ENCODE measurements around the gene TMPRSS9.

DNA sequence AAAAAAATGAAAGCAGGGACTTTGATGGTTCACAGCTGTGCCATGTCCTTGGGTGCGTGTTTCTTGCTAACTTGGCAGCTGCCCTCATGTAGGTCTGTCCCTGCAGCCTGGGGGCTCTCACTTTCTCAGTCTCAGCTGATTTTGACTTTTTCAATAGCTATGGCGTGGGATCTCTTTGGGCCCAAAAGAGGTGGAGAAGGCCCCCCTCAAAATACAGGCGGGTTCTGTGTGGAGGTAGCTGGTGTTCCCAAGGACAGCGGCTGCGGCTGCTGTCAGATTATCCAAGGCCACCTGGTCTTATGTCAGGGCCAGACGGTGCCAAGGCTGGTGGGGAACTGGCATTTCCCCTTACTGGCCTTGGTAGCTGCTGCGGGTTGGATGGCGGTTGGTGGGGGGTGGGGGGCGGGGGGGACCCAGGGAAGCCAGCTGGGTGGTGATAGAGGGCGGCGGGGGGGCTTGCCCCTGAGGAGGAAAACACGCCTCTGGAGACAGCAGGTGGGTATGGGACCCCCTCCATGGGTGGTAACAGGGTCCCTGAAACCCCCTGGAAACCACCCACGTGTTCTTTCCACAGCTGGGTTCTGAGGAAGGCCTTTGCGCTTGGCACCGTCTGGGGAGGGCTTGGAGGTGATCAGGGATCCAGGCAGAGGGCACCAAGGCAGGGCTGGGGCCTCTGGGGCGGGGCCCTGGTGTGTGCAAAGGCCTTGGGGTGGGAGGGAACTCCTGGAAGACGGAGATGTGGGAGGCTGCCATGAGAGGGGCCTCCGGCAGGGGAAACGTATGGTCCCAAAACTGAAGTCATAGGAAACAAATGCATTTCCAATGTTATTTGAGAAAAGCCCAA, 63.2 kb downstream of the TMPRSS9 start:
- TF ChIP-seq, protein P1, sequence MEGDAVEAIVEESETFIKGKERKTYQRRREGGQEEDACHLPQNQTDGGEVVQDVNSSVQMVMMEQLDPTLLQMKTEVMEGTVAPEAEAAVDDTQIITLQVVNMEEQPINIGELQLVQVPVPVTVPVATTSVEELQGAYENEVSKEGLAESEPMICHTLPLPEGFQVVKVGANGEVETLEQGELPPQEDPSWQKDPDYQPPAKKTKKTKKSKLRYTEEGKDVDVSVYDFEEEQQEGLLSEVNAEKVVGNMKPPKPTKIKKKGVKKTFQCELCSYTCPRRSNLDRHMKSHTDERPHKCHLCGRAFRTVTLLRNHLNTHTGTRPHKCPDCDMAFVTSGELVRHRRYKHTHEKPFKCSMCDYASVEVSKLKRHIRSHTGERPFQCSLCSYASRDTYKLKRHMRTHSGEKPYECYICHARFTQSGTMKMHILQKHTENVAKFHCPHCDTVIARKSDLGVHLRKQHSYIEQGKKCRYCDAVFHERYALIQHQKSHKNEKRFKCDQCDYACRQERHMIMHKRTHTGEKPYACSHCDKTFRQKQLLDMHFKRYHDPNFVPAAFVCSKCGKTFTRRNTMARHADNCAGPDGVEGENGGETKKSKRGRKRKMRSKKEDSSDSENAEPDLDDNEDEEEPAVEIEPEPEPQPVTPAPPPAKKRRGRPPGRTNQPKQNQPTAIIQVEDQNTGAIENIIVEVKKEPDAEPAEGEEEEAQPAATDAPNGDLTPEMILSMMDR (IDR thresholded peaks at IDR 0.05), result no peak
- TF ChIP-seq POLR2A (IDR thresholded peaks at IDR 0.05), result no peak

Data from adrenal gland (tissue), 5 donors.